AG09309 (cell line): ENCODE measurements around the gene EXOC6B.

Experiments
- DNase-seq: peaks from one replicate; pipeline ENCODE4 v3.0.0-alpha.2; 2010; ENCODE audit warnings: low read depth
- H3K4me3 ChIP-seq: 2 replicates; pipeline ENCODE4 v1.5.1; 2011; ENCODE audit warnings: mild to moderate bottlenecking, low read depth, low read length, moderate library complexity; ENCODE audit not compliant: control insufficient read depth
- TF ChIP-seq, protein P1 (sequence below): IDR thresholded peaks from 2 replicates; pipeline ENCODE4 v1.5.1; 2011; ENCODE audit warnings: mild to moderate bottlenecking, low read depth, low read length, inconsistent platforms; ENCODE audit not compliant: insufficient read depth, control insufficient read depth; ENCODE audit errors: missing control alignments

Gene EXOC6B

DNA sequence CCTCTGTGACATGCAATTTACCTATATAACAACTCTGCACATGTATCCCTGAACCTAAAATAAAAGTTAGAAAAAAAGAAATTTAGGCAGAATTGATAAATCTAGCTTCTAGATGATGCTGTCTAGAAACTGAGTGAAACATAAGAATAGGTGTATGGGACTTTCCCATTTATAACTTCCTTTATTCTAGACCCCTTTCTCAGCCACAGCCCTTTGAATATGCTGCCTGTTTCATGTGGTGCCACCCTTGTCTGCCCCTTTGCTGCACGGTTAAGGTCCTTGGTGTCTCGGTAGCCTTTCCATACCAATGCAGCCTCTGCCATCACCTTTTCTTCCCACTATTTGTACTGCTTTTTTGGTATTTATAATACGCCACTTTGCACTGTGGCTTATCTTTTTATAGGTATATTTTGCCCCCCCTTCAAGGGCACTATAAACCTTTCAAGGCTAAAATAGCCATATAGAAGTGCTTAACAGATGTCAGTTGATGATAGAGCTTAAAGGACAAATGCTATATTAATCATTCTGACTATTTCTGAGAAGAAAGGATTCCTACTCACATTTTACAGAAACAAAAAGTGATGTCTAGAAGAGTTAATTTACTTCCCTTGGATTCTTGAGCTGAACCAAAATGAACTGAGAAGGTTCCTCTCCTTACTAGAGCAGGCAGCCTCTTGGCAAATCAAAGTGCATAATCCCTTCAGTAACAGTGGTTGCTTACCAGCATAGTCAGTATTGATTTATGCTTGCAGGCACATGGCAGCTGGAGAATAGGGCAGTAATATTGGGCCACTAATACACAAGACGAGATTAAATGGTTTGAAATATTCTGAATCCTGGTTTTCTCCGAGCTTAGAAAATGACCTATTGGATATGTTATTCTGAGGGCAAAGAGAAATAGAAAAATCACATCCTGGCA lies 590.1 kb downstream of the EXOC6B start:
- H3K4me3 ChIP-seq = no peak overlapping the region
- no peak for DNase-seq
- TF ChIP-seq, protein P1, sequence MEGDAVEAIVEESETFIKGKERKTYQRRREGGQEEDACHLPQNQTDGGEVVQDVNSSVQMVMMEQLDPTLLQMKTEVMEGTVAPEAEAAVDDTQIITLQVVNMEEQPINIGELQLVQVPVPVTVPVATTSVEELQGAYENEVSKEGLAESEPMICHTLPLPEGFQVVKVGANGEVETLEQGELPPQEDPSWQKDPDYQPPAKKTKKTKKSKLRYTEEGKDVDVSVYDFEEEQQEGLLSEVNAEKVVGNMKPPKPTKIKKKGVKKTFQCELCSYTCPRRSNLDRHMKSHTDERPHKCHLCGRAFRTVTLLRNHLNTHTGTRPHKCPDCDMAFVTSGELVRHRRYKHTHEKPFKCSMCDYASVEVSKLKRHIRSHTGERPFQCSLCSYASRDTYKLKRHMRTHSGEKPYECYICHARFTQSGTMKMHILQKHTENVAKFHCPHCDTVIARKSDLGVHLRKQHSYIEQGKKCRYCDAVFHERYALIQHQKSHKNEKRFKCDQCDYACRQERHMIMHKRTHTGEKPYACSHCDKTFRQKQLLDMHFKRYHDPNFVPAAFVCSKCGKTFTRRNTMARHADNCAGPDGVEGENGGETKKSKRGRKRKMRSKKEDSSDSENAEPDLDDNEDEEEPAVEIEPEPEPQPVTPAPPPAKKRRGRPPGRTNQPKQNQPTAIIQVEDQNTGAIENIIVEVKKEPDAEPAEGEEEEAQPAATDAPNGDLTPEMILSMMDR = no peak

DNA sequence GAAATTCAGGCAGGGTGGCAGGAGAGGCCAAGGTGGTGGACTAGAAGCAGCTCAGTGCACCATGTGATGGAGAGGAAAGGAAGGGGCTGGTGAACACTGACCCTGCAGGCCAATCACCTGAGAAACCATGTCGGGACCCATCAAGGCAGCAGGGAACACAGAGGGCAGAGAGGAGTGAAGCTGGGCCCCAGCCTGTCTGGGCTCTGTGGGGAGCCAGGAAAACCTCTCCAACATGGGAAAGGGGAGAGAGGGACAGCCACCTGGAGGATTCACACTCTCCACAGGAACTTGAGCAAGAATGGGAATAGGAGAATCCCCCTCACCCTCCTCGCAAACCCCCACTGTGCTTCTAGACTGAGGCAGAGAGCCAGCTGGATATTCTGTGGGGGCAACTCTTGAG lies 592.6 kb downstream of the EXOC6B start:
- TF ChIP-seq, protein P1 = no peak
- H3K4me3 ChIP-seq = no peak overlapping the region
- no peak for DNase-seq

DNA sequence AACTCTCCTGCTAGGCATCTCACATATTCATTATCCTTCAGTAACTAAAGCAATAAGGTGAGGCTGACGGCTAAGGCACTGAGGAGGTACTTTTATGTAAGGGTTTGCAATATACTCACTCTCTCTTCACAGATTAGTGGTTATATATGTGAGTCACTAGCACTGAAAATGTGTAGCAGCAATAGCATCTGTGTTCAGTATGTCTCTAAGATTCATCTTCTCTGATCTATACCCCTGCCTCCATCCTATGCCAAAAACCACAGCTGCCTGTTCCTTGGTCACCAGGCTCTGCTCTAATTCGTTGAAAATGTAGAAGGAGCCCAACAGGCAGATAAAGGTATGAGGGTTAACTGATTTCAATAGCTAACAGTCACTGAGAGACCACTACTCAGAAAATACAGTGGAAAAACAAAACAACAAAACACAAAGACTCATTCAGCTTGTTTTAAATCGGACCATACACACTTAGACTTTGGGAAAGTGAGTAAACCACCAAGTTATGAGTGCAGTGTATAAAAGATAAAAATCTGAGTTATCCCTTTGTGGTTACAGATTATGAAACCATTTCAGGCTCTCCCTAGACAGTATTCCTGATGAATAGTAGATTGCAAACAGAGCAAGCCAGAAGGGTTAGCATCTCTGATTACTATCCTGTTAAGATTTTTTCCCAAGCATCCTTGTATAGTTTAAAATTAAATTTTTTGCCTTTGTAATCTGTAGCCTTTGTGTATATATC lies 602.8 kb downstream of the EXOC6B start:
- TF ChIP-seq, protein P1 = no peak
- peak; percentile 44 for DNase-seq
- H3K4me3 ChIP-seq = no peak overlapping the region

DNA sequence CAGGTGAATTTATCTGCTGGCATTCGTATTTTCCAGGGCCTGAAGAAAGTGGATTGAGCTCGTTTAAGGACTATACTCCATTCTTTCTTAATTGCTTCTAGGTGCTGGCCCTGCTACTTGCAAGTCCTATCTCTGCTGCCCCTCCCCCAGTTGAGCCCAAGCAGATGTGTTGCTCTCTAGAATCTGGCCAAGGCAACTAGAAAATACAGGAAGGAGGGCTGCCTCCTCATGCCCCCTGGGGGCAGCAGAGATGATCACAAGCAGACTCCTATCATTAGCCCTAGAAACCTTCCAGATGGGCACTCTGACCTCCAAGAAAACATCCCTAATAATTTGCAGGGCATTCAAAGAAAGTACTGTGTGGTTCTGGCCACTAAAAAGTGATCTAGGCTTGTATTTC lies 605.7 kb downstream of the EXOC6B start:
- TF ChIP-seq, protein P1 = peak; percentile 4
- no peak overlapping the region for H3K4me3 ChIP-seq
- DNase-seq = no peak

DNA sequence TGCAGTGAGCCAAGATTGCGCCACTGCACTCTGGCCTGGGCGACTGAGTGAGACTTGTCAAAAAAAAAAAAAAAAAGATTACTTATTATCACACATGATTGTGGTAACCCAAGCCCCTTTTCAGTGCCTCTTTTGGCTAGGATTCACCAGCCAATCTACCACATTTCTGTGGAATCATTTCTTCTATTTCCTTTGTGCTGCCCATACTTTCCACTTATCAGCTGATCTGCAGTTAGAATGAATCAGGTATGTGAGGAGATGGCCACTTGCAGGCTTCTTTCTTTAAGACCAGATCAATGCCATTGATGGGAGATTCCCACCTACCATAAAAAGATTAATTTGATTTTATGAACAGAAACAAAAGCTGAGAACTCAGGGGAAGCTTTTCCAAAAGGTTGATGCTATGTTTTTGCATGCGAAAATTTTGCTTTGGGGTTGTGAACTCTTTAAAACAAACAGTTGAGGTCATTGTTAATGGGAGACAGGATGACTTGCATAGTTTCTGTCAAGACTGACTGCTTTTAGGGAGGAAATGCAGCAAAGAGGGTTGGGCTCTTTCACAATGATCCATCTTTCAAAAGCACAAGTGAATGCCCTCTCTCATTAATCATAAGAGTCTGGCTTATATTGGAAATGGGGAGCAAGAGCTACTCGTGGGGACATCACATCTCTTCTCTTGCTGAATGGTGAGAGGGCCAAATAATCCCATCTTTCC lies 611.2 kb downstream of the EXOC6B start:
- peak; percentile 64 for DNase-seq
- TF ChIP-seq, protein P1 = no peak
- H3K4me3 ChIP-seq = no peak overlapping the region

DNA sequence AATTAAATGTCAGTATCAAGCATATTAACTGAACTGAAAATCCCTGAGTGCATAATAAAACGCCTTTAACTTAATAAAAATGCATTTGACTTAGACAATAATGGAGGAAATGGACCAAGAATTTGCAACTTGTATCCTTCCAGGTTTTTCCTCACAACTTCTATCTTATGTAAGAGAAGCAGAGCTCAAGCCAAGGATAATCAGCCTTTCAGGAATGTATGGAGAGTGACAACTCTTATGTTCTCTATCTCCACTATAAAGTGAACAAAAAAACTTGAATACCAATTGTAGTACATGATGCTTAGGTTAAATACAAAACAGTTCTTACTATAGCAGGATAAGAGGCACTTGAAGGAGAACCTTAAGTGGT lies 613.4 kb downstream of the EXOC6B start:
- TF ChIP-seq, protein P1 = no peak
- DNase-seq = no peak
- no peak overlapping the region for H3K4me3 ChIP-seq
